Cardiac atrium fibroblast (primary cell): ENCODE measurements around the gene PLET1. TPM values are rescaled to one million over a fixed set of nuclear protein-coding genes. Genes with fewer than 3 reads are reported as not detected.

ENCODE experiments used
- total RNA-seq: library from RNA; depleted of rRNA; stranded (reverse); fragments of >200 nt; gene quantifications from 2 replicates; pipeline ENCODE4 v1.2.3, GENCODE V29; 2015

The PLET1 gene, protein sequence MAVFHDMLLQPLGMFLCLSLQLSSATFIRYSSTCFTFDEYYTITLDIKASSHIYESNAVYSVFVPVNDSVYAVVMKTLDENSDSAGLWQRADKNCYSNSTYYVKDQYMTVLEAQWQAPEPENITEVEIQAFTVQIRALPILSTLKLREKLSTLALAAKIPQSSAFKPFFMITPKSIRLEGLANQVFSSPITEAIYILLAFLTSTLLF
- not detected in 2 replicates for total RNA-seq

DNA sequence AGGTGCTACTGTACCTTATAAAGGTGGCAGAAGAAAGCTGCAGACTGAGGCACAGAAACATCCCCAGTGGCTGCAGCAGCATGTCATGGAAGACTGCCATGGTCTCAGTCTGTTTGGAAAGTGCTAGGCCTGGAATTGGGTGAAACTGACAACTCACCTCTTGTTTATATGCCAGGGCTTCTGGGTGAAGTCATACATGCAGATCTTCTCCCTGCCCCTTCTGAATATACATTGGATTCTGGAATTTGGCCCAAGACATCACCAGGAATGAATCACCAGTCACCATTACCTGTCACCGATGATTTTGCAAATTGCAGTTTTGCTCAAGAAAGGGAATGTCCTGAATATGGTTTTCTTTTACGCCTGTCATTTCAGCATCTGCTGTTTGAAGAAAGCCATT is at the start of gene PLET1:
Gene PLET1, minus strand, starts transcription at position 371 of the 400 bp plus-strand sequence. Its CDS starts 271 bp downstream, at position 100.

DNA sequence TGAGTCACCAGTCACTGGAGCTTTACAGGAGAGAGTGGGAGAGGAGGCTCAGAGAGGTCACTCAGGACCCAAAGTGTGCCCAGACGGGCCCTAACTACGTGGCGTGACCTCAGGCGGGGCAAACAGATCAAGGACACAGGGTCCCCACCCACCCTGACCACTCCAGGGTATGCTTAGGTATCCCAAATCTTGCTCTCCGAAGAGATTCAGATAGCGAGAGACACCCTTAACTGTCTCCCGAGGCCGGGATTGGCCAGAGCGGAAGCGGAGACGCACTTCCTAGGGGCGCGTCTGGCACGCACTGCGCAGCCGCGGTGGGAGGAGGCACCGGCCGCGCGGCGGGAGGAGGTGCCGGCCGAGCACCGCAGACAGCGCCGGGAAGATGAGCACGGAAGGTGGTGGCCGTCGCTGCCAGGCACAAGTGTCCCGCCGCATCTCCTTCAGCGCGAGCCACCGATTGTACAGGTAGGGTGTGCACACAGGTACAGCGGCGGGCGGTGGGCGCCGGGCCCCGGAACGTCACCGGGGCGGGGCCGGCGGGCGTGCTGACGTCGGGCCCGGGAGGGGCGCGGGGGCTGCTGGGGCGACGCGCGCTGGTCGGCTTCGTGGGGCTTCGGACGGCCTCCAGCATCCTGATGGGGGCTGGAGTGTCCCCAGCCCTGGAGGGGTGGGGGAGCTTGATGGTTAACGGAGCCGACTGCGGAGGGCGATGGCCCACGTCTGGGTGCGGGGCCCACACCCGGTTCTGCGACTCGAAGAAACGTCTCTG is 34.4 kb downstream of the PLET1 start, which contains the start of gene PTS:
Gene PTS, plus strand, starts transcription at position 367 of the 769 bp plus-strand sequence. Its CDS starts 16 bp downstream, at position 383.

Other genes starting within 250 kb of the PLET1 start
- 29.1 and 30.5 TPM in 2 replicates for gene DLAT, start 235.5 kb downstream of the PLET1 start, total RNA-seq
- 0.18 and 0.32 TPM in 2 replicates for gene PIH1D2, start 186.8 kb downstream of the PLET1 start, total RNA-seq
- gene NKAPD1, start 186.6 kb downstream of the PLET1 start, total RNA-seq, result 13.9 and 14.7 TPM in 2 replicates
- gene TIMM8B, start 174.1 kb downstream of the PLET1 start, total RNA-seq, result 56.1 and 59.9 TPM in 2 replicates
- 85.4 and 87.9 TPM in 2 replicates for gene SDHD, start 174.0 kb downstream of the PLET1 start, total RNA-seq
- 3.6 TPM in 1 of 2 replicates, not detected in the other for gene IL18, start 96.8 kb downstream of the PLET1 start, total RNA-seq
- not detected in 2 replicates for gene TEX12, start 93.5 kb downstream of the PLET1 start, total RNA-seq
- gene BCO2, start 85.3 kb downstream of the PLET1 start, total RNA-seq, result 0.72 and 1.8 TPM in 2 replicates
- gene PTS, start 34.4 kb downstream of the PLET1 start, total RNA-seq, result 21.5 and 26.6 TPM in 2 replicates